GM21526 (cell line): ENCODE results near the gene THSD4.
A peak's percentile ranks its signal among the peaks of the same experiment; 100 is the strongest.

ENCODE experiments used
- ATAC-seq: cut with Tn5 transposase; IDR thresholded peaks from one replicate; pipeline ENCODE4 v1.9.1; 2021; ENCODE audit warnings: moderate library complexity; ENCODE audit not compliant: unreplicated experiment, low FRiP score

THSD4 gene

DNA sequence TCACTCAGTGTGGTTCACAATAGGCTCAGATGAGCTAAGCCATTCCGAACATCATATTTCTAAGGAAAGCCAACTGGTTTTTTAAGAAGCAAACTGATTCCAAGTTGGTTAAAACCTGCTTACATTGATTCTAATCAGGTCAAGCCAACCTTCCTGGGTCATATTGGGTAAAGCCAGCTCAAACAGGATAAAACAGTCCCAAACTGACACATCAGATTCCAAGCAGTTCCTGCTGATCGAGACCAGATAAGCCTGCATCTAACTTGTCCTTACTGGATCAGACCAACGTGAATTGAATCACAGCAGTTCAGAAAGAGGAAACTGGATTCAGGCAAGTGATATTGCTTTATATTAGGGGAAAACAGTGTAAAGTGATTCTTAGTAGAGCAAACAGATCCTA is 18.6 kb upstream of the THSD4 start:
- ATAC-seq: no peak

DNA sequence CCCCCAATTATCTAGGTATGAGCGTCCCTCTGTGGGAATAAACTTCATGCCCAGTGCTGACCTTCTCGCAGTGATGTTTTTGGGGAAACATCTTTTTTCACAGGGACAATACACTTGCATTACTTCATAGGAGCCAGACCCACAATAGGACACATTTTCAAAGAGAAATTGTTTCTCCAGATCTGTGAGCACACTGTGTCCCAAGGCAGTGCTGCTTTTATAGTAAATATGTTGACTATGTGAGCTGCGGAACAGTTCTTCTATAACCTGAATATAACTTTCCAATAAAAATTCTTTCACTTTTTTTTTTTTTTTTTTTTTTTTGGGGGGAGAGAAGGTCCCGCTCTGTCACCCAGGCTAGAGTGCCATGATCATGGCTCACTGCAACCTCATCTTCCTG is 17.4 kb upstream of the THSD4 start:
- ATAC-seq: no peak

DNA sequence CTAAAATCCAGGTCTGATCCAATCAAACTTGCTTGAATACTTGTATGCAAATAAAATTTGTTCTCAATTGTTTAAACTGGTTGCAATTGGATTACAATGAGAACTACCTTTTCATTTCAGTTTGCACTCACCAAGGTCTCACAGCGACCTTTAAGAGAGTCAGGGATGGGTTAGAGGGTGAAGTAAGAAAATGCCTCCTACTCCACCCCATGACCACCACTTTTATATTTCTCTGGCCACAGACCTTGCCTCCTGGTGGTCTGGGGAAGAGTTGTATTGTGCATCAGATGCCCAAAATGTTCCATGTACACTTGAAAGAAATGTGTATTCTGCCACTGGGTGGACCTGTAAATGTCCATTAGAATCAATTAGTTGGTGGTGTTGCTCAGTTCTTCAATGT is 16.4 kb upstream of the THSD4 start:
- no peak for ATAC-seq

DNA sequence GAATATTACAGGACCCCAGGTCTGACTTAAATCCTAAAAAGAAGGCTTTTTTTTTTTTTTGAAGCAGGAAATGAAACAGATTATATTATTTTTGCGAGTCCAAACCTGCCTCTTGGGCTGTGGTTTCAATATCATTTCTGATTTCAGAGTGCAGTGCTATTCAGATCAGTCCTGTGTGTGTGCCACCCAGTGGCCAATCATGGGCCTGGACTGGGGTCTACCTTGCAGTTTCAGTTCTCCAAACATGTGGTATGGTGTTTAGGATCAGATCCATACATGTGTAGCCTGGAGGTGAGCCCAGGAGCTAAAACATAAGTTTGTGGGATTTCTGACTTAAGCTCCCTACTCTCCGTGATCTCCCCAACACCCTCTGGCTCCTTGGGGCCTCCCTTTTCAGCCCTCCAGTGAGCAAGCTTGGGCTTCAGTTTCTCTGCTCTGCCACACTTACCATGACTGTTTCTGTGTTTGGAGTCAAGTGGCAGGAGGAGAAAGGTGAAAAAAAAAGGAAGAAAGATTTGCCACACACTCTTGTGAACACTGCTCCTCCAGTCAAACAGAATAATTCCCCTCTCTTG is 12.1 kb upstream of the THSD4 start:
- peak; percentile 58 for ATAC-seq

DNA sequence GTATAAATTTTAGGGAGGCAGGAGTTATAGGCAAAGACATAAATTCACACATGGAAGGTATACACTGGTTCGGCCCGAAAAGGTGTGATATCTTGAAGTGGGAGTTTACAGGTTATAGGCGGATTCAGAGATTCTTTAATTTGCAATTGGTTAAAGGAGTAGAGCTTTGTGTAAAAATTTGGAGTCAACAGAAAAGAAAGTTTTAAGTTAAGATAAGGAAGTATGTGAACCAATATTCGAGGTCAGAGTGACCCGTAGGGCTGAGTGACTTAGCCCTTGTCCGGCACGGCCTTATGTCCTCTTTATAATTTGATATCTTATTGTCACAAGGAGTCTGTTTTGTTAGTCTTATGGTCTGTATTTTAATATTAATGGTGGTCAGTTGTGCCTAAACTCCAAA is 10.6 kb upstream of the THSD4 start:
- no peak for ATAC-seq

DNA sequence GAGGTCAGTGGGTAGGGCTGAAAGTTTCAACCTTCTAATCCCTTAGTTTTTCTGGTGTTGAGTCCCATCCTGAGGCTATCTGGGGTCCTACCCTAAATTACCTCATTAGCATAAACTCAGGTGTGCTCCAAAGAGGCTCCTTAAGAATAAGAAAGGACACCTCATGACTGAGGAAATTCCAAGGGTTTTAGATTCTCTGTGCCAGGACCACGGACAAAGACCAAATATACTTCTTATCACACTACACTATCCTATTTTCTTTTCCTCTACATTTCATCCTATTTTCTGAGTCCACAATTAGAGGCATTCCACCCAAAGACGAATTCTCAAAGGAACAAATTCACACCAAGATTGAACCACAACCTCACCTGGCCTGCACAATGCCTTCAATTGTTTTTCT is 9.8 kb upstream of the THSD4 start:
- ATAC-seq: no peak

DNA sequence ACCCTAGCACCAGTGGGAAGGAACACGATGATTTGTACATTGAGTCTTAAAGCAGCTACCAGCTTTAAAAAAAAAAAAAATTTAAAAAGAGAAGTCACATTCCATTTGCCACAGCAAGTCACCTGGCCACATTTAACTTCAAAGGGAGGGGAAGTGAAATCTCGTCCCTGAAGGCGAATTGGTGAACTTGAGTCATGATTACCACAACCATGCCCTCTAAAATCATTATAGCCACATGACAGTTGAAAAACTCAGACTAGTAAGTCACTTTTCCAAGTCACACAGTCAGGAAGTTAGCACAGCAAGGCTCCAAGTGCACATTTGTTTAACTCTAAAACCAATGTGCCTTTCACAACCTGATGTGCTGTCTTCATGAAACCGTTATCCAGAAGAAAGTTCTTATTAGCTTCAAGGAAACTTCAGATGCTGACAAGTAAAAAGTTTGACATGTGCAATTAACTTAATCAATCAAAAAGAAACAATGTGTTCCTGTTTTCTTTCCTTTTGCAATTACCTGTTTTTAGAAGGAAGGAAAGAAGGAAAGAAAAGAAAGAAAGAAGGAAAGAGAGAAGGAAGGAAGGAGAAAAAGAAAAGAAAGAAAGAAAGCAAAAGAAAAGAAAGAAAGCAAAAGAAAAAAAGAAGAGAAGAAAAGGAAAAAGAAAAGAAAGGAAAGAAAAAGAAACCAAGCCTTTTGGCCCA is 8.3 kb upstream of the THSD4 start:
- ATAC-seq: no peak

DNA sequence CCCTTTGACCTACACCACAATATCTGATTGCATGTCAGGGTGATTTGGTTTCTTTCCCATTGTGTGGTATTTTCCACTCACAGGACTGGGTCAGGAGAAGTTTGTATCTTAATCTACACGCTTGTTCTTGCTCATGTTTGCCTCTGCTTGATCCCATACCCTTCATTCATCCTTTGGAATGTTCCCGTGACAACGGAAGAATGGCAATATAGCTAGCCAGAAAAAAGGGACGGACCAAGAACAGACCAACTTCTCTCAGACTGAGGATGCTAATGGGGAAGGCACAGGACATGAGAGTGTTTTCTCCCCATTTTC is 7.8 kb upstream of the THSD4 start:
- no peak for ATAC-seq

DNA sequence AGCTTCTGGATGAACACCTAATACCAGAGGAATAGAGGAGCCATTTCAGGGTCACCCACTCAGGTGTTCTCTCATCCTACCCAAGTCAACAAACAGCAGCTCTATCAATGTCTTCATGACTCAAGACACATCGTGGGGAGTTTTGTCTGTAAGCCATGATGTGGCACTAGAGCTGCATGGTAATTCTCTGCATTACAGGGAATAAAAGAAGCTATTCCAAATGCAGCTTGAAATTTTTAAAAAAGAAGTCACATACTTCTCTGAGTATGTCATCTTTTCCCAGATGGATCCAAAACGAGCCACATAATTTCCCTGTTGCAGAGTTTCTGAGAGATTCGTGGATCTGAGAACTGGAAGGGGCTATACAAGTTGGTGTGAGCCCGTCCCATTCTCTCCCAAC is 6.1 kb upstream of the THSD4 start:
- no peak for ATAC-seq

DNA sequence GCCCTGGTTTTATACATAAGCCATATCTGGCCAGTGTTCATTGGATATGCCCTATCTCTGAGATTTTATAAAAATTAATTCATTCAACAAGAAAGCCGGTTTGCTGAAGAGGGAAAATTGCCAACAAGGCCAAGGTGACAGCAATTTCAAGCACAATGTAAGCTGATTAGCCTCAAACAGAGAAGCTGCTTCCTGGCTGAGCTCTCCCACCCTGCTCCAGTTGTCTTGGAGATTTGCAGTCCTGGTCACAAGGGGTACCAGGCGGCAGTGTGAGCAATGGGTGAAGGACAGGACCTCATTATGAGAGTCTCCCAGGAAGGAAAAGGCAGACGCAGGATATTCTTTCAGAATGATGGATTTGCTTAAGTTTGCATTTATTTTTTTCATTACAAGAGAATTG is 5.4 kb upstream of the THSD4 start:
- no peak for ATAC-seq

DNA sequence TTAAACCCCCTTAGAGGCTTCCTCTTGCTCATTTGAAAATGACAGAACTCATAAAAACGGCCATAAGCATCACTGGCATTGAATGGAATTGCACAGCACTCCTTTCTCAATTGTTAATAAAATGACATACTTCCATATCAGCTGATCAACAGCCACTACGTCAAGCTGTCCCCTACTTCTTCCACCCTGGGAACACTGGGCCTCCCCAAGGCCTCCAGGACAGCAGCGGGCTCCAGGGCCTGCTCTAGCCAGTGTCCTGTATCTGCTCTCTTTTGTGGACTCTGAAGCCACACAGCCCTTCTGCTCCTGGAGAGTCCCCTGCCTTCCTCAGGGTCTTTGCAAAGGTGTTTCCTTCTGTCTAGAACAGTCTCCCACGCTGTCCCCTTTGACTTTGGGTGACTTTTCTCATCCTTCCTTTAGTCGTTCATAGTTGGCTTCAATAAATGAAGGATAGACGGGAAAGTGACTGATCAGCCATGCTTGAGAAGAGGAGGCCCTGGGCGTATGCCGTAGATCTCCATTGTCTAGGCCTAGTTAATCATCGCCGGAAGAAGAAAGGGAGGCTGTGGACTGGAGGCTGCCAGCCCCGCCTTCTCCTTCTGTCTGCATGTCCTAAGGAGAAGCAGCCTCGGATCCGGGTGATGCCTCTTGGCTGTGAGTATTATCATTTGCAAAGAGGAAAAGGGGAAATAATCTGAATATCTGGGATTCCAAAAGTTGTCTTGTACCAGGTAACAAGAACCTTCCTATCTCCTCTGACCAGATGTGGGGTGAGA is 4.7 kb upstream of the THSD4 start:
- ATAC-seq: no peak

DNA sequence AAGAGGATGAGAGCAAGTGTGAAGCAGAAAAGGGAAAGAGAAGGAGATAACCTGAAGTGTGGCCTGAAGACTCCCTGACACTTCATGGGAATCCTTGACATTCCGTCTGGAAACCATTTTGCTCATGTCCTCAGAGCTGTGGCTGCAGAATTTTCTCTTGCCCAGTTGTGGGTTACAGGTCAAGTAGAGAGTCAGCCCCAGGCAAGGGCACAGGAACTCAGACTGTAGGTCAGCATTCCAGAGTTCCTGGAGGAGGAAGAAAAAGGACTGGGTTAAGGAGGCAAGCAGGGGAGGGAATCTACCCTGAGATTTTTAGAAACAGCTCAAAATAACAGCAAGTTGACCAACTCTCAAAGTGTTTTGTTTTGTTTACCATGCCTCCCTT is 4.1 kb upstream of the THSD4 start:
- no peak for ATAC-seq

DNA sequence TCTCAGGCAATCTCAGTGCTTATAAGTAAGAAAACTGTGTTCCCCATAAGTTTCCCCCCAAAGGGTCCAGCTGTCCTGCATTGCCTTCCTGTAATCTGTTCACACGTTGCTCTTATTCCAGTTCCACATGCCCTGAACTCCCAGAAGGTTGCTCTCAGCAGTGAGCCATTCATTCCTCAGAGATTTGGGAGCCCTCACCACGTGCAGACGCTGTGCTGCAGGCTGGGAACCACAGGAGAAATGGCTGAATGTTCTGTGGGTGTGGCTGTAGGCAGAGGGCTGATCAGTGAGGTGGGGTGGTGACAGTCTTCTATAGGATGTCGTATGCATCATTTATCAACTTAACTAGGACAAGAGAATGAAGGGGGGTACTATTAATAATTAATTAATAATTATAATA is 3.3 kb upstream of the THSD4 start:
- no peak for ATAC-seq

DNA sequence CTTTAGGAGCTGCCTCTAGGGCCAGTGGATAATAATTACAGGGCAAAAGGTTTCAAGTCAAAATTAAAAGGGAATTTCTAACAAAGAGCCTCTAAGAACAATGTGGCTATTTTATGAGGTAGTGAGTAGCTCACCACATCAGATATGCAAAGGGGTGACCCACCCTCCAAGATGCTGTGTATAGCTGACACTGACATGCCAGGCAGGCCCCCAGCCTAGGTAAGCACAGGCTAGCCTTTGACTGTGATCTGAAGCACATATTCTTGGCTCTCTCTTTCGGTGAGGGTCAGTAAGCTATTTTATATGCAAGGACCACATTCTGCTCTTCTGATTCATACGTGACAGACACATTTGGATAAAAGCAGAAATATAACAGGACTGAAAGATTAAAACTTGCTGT is 2.8 kb upstream of the THSD4 start:
- no peak for ATAC-seq

DNA sequence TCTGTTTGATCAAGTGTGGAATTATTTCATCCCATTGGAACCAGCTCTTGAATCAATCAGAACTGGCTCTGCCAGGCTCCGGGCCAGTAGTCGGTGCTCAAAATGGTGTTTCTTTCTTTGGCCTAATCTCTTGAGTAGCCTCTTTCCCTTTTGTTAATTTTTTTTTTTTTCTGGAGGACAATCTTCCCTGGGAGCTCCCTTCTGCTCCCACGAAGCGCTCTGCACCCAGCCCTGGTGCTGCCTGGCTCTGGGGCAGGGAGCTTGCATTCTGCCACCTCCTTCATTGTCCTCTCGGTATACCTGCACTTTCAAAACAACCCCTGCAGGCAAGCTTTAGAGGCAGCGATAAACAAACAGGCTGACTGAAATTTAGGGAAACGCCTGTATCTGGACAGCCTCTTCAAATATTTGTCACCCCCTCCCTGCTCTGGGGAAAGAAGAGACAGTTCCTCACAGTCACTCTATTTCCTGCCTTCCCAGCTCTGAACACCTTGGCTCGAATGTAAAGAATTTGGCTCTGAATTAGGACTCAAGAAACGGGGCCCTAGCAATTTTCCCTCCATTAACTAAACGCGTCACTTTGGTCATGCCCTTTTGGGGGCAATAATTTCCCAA is 1.1 kb upstream of the THSD4 start:
- no peak for ATAC-seq

DNA sequence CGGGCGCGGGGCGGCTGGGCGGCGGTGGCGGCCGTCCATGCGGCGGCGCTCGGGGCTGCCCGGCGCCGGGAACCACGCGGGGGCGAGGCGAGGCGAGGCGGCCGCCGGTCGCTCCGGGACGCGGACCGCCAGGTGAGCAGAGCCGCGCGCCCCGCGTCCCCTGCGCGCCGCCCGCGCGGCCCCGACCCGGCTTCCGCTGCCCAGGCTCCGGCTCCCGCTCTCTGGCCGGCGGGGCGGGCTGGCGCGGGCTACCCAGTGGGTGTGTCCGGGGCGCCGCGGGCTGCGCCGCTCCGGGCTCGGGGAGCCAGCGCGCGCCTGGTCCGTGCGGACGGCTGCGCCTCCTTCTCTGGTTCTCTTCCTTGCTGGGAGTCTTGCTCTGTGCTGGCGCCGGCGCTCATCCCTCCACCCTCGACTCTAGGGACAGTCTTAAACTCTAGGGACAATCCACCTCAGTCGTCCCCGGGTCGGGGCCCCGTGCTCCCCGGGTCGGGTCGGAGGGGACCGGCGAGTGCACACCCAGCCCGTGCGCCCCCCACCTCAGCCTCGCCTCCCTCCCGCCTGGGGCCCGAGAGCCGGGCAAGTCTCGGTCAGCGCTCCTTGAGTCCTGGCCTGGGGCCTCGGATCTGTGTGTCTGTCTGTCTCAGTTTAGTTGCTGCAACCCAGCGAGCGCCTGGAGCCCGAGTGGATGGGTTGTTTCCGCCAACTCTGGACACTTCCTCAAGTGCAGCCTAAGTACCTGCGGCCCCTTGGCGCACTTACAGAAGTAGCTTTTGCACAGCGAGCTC is 488 bp downstream of the THSD4 start:
- ATAC-seq: peak; percentile 39

DNA sequence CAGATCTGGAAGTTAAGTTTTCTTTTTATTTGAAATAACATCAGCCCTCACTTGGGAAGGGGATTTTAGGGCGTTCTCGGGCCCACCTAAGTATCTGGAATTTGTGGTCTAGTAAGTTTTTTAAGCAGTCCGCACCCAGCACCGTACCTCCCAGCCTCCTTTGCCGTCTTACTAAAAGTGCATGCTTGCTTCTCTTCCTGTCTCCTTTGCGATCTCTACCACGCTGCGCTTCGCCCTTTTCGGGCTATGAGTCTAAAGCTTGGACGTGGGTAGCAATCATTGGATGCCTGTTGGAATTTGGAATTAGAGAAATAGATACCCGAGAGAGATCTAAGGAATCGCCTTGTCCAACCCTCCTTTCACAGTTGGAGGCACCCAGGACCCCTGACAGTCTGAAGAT is 1.1 kb downstream of the THSD4 start:
- ATAC-seq: no peak

DNA sequence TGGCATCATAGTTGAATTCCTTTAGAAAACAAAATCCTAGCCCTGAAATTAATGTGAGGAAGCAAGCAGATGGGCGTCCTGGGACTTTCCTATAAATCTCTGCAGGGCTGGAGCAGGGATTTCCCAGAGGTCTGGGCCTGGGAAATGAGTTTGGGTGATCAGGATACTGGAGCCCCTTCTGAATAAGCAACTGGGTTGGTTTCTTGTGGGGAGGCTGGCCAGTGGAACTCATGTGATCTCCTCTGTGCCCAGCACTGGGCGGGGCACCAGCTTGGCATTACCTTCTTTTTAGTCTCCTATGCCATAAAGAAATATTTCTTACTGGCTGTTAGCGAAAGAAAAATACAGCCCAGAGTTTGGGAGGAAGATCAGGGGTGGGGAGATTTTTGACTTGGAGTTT is 1.7 kb downstream of the THSD4 start:
- ATAC-seq: no peak

DNA sequence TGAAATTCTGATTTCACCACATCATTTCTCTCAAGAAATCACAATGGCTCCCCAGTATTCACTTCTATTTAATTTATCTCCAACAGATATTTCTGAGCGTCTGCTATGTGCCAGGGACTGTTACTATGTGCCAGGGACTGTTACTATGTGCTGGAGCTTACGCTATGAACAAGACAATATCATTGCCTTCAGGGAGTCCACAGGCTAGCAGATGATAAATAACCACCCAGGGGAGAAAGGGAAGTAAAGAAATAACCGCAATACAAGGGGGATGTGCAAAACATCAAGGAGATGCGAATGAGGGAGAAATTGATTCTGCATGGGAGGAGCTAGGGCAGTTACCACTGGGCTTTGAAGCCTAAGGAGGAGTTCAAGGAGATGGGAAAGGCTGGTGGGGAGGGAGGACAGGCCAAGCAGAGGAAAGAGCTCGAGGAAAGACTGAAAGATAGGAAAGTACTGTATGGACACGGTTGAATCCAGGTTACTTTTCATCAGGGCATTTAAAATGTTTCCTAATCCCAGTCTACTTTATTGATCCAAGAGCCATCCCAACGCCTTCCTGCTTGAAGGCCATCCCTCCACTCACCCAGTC is 2.5 kb downstream of the THSD4 start:
- no peak for ATAC-seq

DNA sequence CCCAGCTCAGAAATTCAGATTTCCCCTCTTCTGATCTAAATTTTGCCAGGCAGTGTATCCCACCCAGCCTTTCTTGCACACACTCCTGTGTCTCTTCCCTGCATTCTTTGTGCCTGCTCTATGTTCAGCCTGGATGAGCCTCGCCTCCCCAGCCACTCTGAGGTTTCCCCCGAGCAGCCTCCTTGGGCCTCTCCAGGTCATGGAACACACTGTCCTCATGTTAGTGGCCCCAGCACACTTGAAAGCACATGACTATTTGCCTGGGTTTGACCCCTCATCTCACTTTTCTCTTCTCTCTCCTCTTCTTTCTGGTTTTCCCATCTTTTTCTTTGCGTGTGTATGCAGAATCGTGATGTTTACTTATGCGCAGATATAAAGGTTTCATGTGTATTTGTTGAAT is 3.1 kb downstream of the THSD4 start:
- ATAC-seq: no peak
